Measurements from ENCODE around the gene EXOC4. TPM values are rescaled to one million over a fixed set of nuclear protein-coding genes. Genes with fewer than 3 reads are reported as not detected.
A peak's percentile ranks its signal among the peaks of the same experiment; 100 is the strongest.
"Not testable (repeated sequence)": the region's sequence is repeated elsewhere in the genome, so short reads cannot be mapped to it uniquely, and the experiment has no call there.

Gene EXOC4
- total and polyA plus RNA-seq, 4 donors, result 47.5 to 100 (median 72.3) TPM

DNA sequence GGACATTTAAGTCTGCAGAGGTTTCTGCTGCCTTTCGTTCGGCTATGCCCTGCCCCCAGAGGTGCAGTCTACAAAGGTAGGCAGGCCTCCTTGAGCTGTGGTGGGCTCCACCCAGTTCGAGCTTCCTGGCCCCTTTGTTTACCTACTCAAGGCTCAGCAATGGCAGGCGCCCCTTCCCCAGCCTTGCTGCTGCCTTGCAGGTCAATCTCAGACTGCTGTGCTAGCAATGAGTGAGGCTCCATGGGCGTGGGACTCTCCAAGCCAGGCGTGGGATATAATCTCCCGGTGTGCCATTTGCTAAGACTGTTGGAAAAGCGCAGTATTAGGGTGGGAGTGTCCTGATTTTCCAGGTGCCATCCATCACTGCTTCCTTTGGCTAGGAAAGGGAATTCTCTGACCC, 73.9 kb downstream of the EXOC4 start:
- H3K9me3 ChIP-seq (ENCODE audit: control insufficient read depth, insufficient read depth, low read length); H3K27ac ChIP-seq (ENCODE audit: low read depth, low read length); DNase-seq (ENCODE audit: low read depth in 4 of 6, low spot score in 6 of 6); H3K27me3 ChIP-seq (ENCODE audit: control insufficient read depth, insufficient read depth, low read length); H3K4me3 ChIP-seq (ENCODE audit: low read depth, low read length); H3K4me1 ChIP-seq (ENCODE audit: control insufficient read depth, insufficient read depth, low read length); H3K36me3 ChIP-seq (ENCODE audit: control insufficient read depth, insufficient read depth, low read length): not testable (repeated sequence)
- whole genome bisulfite sequencing (ENCODE audit: insufficient coverage), result 97% methylated on average over 8 of the region's 8 CpGs

DNA sequence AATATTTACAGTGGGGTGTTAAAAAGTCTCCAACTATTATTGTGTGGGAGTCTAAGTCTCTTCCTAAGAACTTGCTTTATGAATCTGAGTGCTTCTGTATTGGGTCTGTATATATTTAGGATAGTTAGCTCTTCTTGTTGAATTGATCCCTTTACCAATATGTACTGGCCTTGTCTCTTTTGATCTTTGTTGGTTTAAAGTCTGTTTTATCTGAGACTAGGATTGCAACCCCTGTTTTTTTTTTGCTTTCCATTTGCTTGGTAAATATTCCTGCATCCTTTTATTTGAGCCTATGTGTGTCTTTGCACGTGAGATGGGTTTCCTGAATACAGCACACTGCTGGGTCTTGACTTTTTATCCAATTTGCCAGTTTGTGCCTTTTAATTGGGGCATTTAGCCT, 75.1 kb downstream of the EXOC4 start:
- H3K9me3 ChIP-seq (ENCODE audit: control insufficient read depth, insufficient read depth, low read length); H3K27ac ChIP-seq (ENCODE audit: low read depth, low read length); DNase-seq (ENCODE audit: low read depth in 4 of 6, low spot score in 6 of 6); H3K4me3 ChIP-seq (ENCODE audit: low read depth, low read length); H3K27me3 ChIP-seq (ENCODE audit: control insufficient read depth, insufficient read depth, low read length); H3K36me3 ChIP-seq (ENCODE audit: control insufficient read depth, insufficient read depth, low read length); H3K4me1 ChIP-seq (ENCODE audit: control insufficient read depth, insufficient read depth, low read length): not testable (repeated sequence)
- WGBS (ENCODE audit: insufficient coverage), result no CpG with 5 or more reads among the region's 1 CpG

DNA sequence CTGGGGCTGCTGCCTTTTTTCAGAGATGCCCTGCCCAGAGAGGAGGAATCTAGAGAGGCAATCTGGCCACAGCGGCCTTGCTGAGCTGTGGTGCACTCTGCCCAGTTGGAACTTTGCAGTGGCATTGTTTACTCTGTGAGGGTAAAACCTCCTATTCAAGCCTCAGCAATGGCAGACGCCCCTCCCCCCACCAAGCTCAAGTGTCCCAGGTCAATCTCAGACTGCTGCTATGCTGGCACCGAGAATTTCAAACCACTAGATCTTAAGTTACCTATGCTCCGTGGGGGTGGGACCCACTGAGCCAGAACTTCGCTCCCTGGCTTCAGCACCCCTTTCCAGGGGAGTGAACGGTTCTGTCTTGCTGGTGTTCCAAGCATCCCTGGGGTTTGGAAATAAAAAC, 77.2 kb downstream of the EXOC4 start:
- peaks cover 3% of the 10 kb centered on the region for H3K9me3 ChIP-seq (ENCODE audit: control insufficient read depth, insufficient read depth, low read length)
- no peak overlapping the region for H3K27ac ChIP-seq (ENCODE audit: low read depth, low read length)
- DNase-seq (ENCODE audit: low read depth in 4 of 6, low spot score in 6 of 6), result no peak
- no peaks in the 10 kb centered on the region for H3K4me1 ChIP-seq (ENCODE audit: control insufficient read depth, insufficient read depth, low read length)
- WGBS (ENCODE audit: insufficient coverage), result 61% methylated on average over 3 of the region's 6 CpGs
- H3K27me3 ChIP-seq (ENCODE audit: control insufficient read depth, insufficient read depth, low read length), result no peaks in the 10 kb centered on the region
- no peaks in the 10 kb centered on the region for H3K36me3 ChIP-seq (ENCODE audit: control insufficient read depth, insufficient read depth, low read length)
- H3K4me3 ChIP-seq (ENCODE audit: low read depth, low read length), result no peak overlapping the region

DNA sequence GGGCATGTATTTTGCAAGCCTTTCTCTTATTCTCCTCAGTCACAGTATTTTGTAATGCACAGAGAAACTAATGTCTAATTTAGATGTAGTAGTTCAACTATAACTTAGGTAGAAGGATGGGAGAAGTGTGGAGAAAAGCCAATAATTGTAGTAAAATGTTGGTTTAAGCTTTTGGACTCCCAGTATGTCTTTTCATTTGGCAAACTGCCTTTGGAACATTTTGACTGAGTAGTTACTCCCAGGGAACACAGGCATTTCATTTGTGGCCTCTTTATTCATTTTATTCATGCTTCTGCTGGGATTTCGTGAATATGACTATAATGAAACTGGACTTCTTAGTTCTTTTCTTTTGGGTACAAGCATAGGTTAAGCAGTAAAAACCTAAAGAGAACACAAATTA, 79.0 kb downstream of the EXOC4 start:
- DNase-seq (ENCODE audit: low read depth in 4 of 6, low spot score in 6 of 6), result peak in 2 of 6 donors; percentile 18 to 39
- Histone ChIP-seq H3K9me3 (ENCODE audit: control insufficient read depth, insufficient read depth, low read length) (no peaks in the 10 kb centered on the region), H3K36me3 (ENCODE audit: control insufficient read depth, insufficient read depth, low read length) (no peaks in the 10 kb centered on the region), H3K27ac (ENCODE audit: low read depth, low read length) (no peak overlapping the region), H3K27me3 (ENCODE audit: control insufficient read depth, insufficient read depth, low read length) (no peaks in the 10 kb centered on the region), H3K4me1 (ENCODE audit: control insufficient read depth, insufficient read depth, low read length) (no peaks in the 10 kb centered on the region), H3K4me3 (ENCODE audit: low read depth, low read length) (no peak overlapping the region)
- no CpG with 5 or more reads among the region's 1 CpG for WGBS (ENCODE audit: insufficient coverage)

DNA sequence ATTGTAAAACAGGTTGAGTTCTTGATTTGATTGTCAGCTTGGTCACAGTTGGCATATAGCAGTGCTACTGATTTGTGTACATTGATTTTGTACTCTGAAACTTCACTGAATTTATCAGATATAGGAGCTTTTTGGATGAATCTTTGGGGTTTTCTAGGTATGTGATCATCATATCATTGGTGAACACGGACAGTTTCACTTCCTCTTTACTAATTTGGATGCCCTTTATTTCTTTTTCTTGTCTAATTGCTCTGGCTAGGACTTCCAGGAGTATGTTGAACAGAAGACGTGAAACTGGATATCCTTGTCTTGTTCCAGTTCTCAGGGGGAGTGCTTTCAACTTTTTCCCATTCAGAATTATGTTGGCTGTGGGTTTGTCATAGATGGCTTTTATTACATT, 86.9 kb downstream of the EXOC4 start:
- H3K36me3 ChIP-seq (ENCODE audit: control insufficient read depth, insufficient read depth, low read length), result peaks cover 2% of the 10 kb centered on the region
- H3K9me3 ChIP-seq (ENCODE audit: control insufficient read depth, insufficient read depth, low read length), result peaks cover 16% of the 10 kb centered on the region
- H3K4me1 ChIP-seq (ENCODE audit: control insufficient read depth, insufficient read depth, low read length), result no peaks in the 10 kb centered on the region
- no peak overlapping the region for H3K4me3 ChIP-seq (ENCODE audit: low read depth, low read length)
- H3K27ac ChIP-seq (ENCODE audit: low read depth, low read length), result no peak overlapping the region
- no peak for DNase-seq (ENCODE audit: low read depth in 4 of 6, low spot score in 6 of 6)
- 100% methylated on average over 1 of the region's 2 CpGs for WGBS (ENCODE audit: insufficient coverage)
- no peaks in the 10 kb centered on the region for H3K27me3 ChIP-seq (ENCODE audit: control insufficient read depth, insufficient read depth, low read length)

DNA sequence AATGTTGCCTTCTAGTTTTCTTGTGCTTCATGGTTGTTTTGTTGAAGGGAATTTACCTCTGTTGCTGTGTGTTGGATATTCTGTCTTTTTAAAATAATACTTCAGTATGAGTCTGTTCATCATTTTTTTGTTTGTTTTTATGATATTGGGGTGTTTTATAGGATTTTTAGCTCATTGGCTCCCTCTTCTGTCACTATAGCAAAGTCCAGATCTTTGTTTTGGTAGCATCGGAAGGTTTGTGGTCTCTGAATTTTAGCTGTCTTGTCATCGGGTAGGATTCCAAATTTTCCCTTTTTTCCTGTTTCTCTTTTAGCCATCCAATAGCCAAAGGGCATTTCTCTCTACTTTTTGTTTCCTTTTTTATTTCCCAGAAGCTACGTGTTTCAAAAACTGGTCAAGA, 91.4 kb downstream of the EXOC4 start:
- WGBS (ENCODE audit: insufficient coverage), result no CpG with 5 or more reads among the region's 3 CpGs
- no peaks in the 10 kb centered on the region for H3K36me3 ChIP-seq (ENCODE audit: control insufficient read depth, insufficient read depth, low read length)
- peak in 2 of 6 donors; percentile 22 to 79 for DNase-seq (ENCODE audit: low read depth in 4 of 6, low spot score in 6 of 6)

DNA sequence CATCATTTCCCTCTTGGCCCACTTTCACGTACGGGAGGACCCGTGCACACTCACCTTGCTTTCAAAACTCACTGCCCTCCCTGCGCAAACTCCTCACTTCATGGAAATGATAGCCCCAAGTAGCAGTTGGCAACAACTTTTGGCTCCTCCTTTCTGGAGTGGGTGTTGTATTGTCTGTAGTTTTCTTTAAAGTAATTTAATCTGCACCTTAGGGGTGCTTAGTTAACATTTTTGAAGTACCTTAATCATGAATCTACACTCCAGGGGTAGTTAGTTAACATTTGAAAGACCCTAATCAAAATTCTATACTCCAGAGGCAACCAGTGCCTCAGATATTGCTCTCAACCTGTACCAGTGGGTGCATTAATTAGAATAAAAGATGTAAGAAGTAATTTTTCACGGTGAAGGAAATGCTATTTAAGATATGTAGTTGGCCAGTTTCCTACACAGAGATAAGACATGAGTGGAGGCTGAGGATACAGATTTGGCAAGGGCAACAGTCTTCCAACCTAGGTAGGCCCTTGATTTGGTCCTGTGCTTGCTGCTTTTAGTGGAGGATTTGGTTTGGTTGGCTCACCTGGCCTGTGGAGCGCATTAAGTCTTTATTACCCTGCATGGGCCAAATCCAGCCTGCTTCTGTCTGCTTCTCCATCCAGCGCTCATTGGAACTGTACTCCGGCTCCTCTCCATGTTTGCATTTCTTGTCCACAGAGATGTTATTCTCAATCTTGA, 93.0 kb downstream of the EXOC4 start:
- Histone ChIP-seq H3K27ac (ENCODE audit: low read depth, low read length) (no peak overlapping the region), H3K4me3 (ENCODE audit: low read depth, low read length) (no peak overlapping the region), H3K27me3 (ENCODE audit: control insufficient read depth, insufficient read depth, low read length) (no peaks in the 10 kb centered on the region), H3K36me3 (ENCODE audit: control insufficient read depth, insufficient read depth, low read length) (no peaks in the 10 kb centered on the region), H3K9me3 (ENCODE audit: control insufficient read depth, insufficient read depth, low read length) (peaks cover 6% of the 10 kb centered on the region), H3K4me1 (ENCODE audit: control insufficient read depth, insufficient read depth, low read length) (no peaks in the 10 kb centered on the region)
- WGBS (ENCODE audit: insufficient coverage), result 50% methylated on average over 2 of the region's 8 CpGs
- no peak for DNase-seq (ENCODE audit: low read depth in 4 of 6, low spot score in 6 of 6)

More for the DNA sequence above, 91.4 kb downstream of the EXOC4 start:
- Histone ChIP-seq H3K27me3 (ENCODE audit: control insufficient read depth, insufficient read depth, low read length) (no peaks in the 10 kb centered on the region), H3K27ac (ENCODE audit: low read depth, low read length) (no peak overlapping the region), H3K4me1 (ENCODE audit: control insufficient read depth, insufficient read depth, low read length) (no peaks in the 10 kb centered on the region), H3K4me3 (ENCODE audit: low read depth, low read length) (no peak overlapping the region), H3K9me3 (ENCODE audit: control insufficient read depth, insufficient read depth, low read length) (peaks cover 16% of the 10 kb centered on the region)

DNA sequence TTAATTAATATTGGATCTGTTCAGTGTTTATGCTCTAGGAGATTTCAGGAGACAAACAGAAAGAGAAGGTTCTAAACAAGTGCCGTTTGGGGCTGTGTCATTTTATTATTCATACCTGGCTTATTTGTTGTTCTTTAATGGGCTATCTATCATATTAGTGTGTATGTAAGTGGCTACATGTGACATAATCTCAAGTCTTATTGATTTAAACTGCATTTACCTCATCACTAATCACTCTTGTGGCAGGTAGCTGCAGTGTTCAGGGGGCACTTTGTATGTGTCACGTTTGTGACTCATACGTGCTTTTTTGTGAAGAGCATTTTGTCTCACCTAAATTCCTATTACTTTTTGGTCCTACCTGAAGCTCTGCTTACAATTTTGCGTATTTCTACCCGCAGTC, 95.4 kb downstream of the EXOC4 start:
- WGBS (ENCODE audit: insufficient coverage), result 90% methylated on average over 2 of the region's 5 CpGs
- Histone ChIP-seq H3K36me3 (ENCODE audit: control insufficient read depth, insufficient read depth, low read length) (no peaks in the 10 kb centered on the region), H3K27me3 (ENCODE audit: control insufficient read depth, insufficient read depth, low read length) (no peaks in the 10 kb centered on the region), H3K9me3 (ENCODE audit: control insufficient read depth, insufficient read depth, low read length) (peaks cover 7% of the 10 kb centered on the region), H3K27ac (ENCODE audit: low read depth, low read length) (no peak overlapping the region), H3K4me1 (ENCODE audit: control insufficient read depth, insufficient read depth, low read length) (no peaks in the 10 kb centered on the region), H3K4me3 (ENCODE audit: low read depth, low read length) (no peak overlapping the region)
- no peak for DNase-seq (ENCODE audit: low read depth in 4 of 6, low spot score in 6 of 6)

DNA sequence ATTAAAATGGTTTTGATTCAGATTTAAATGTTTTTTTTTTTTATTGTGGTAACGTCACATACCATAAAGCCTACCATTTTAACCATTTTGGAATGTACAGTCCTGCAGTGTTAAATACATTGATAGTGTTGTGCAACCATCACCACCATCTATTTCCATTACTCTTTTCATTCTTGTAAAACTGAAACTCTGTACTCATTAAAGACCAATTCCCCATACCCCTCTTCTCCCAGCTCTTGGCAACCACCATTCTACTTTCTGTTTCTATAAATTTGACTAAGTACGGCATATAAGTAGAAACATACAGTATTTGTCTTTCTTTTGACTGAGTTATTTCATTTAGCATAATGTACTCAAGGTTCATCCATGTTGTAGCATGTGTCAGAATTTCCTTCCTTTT, 96.2 kb downstream of the EXOC4 start:
- no peak for DNase-seq (ENCODE audit: low read depth in 4 of 6, low spot score in 6 of 6)
- Histone ChIP-seq H3K27ac (ENCODE audit: low read depth, low read length) (no peak overlapping the region), H3K4me3 (ENCODE audit: low read depth, low read length) (no peak overlapping the region), H3K36me3 (ENCODE audit: control insufficient read depth, insufficient read depth, low read length) (no peaks in the 10 kb centered on the region), H3K27me3 (ENCODE audit: control insufficient read depth, insufficient read depth, low read length) (no peaks in the 10 kb centered on the region), H3K9me3 (ENCODE audit: control insufficient read depth, insufficient read depth, low read length) (peaks cover 8% of the 10 kb centered on the region), H3K4me1 (ENCODE audit: control insufficient read depth, insufficient read depth, low read length) (no peaks in the 10 kb centered on the region)
- no CpG with 5 or more reads among the region's 2 CpGs for WGBS (ENCODE audit: insufficient coverage)

DNA sequence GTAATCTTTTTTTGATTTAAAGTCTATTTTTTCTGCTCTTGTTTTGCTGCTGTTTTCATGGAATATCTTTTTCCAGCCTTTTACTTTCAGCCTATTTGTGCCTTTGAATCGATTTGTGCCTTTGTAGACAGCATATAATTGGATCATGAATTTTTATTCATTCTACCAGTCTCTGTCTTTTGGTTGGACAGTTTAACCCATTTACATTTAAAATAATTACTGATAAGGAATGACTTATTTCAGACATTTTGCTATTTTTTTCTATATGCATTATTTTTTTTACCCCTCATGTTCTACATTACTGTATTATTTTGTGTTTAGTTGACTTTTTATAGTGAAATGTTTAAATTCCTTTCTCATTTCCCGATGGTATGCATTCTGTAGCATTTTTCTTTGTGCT, 99.6 kb downstream of the EXOC4 start:
- Histone ChIP-seq H3K36me3 (ENCODE audit: control insufficient read depth, insufficient read depth, low read length) (no peaks in the 10 kb centered on the region), H3K4me1 (ENCODE audit: control insufficient read depth, insufficient read depth, low read length) (no peaks in the 10 kb centered on the region), H3K27ac (ENCODE audit: low read depth, low read length) (no peak overlapping the region), H3K9me3 (ENCODE audit: control insufficient read depth, insufficient read depth, low read length) (peaks cover 8% of the 10 kb centered on the region), H3K4me3 (ENCODE audit: low read depth, low read length) (no peak overlapping the region), H3K27me3 (ENCODE audit: control insufficient read depth, insufficient read depth, low read length) (no peaks in the 10 kb centered on the region)
- no peak for DNase-seq (ENCODE audit: low read depth in 4 of 6, low spot score in 6 of 6)
- WGBS (ENCODE audit: insufficient coverage), result no CpG with 5 or more reads among the region's 2 CpGs
